H1 (cell line): ENCODE measurements around the gene NRSN2.
A peak's percentile ranks its signal among the peaks of the same experiment; 100 is the strongest.

Source experiments
- KDM5A ChIP-seq: fragments of 200-600 bp; IDR thresholded peaks from 2 replicates; pipeline ENCODE4 v1.7.1; 2012; ENCODE audit warnings: mild to moderate bottlenecking, low read length, inconsistent platforms, mixed read lengths
- POLR2AphosphoS5 ChIP-seq: IDR thresholded peaks from 2 replicates; pipeline ENCODE4 v1.6.1; 2011; ENCODE audit warnings: low read depth, low read length
- TF ChIP-seq, protein P1 (sequence below): IDR thresholded peaks from 2 replicates; pipeline ENCODE4 v1.6.1; 2012; ENCODE audit warnings: low read length, inconsistent platforms

GRCh38 chr20:325045-325888 is 21.6 kb upstream of the NRSN2 start, which contains the start of gene SOX12:
- TF ChIP-seq, protein P1, sequence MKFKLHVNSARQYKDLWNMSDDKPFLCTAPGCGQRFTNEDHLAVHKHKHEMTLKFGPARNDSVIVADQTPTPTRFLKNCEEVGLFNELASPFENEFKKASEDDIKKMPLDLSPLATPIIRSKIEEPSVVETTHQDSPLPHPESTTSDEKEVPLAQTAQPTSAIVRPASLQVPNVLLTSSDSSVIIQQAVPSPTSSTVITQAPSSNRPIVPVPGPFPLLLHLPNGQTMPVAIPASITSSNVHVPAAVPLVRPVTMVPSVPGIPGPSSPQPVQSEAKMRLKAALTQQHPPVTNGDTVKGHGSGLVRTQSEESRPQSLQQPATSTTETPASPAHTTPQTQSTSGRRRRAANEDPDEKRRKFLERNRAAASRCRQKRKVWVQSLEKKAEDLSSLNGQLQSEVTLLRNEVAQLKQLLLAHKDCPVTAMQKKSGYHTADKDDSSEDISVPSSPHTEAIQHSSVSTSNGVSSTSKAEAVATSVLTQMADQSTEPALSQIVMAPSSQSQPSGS, result no peak
- TF ChIP-seq KDM5A (no peak), POLR2AphosphoS5 (peak; percentile 68)
